ENCODE measurements around the gene DLGAP1.
"Not testable (repeated sequence)": the region's sequence is repeated elsewhere in the genome, so short reads cannot be mapped to it uniquely, and the experiment has no call there.

Gene DLGAP1

DNA sequence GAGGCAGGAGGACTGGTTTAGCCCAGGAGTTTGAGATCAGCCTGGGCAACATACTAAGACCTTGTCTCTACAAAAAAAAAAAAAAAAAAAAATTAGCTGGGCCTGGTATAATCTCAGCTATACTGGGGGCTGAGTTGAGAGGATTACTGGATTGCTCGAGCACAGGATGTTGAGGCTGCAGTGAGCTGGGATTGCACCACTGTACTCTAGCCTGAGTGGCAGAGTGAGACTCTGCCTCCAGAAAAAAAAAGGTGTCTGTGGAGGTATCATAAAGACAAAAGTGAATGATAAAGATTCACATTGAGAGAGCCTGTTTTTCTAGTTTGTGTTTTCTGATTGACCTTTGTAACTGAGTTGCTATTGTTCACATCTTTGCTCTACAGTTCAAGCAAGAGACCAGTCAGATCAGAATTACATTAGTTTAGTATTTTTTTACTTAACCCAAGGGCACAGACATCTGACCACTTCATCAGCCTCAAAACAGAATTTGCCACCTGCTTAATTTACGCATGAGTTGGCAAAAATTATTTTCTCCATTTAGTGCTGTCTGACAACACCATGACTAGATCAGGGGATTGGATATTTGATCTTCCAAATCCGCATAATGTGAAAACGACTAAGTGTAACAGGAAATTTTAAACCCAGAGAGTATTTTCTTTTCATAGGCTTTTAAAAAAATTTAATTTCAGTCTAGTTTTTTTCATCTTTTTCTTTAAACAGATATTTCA is 734.1 kb downstream of the DLGAP1 start:
- no peak for DNase-seq (ENCODE audit: low spot score)

DNA sequence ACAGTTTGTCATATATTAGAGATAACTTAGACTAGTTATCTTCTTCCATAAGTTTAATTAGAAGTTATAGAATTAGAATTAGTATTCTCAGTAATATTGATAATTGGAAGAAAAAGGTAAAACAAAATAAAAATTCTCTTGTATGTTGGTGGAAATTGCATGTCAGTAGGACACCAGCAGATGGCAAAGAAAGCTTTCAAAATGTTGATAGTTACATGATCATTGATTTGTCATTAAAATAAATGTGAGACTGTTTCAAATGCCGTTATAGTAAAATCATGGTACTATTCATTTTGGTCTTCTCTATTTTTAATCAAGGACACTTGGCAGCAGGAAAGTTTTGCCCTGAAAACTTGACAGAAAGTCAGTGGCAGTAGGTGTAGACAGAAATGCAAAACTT is 734.9 kb downstream of the DLGAP1 start:
- no peak for DNase-seq (ENCODE audit: low spot score)

DNA sequence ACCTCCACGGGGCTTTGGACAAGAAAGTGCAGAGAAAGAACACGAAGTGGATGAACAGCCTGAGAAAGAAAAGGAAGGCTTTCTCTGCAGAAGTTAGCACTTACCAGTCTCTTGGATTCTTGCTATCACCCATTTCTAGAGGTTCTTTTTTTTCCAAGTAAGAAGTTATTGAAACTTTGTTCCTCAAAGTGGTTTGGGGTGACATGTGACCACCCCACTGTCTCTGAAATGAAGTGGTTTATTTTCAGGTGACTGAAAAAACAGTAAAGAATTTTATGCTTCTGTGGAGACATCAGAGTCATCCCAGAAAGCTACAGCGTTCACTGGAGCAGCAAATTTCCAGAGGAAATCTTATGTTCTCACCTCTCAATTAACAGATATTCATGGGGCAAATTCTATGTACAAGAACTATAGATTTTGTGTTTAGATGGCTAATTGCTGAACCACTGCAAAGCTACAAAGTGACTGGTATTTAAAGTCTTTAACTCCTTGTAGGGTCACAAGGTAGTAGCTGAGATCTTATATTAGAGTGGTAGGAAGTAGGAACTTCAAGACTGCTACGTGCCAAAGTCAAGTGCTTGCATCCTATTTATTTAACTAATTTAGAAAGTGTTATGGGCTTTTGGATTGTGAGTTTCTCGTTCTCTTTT is 737.6 kb downstream of the DLGAP1 start:
- DNase-seq (ENCODE audit: low spot score), result no peak

DNA sequence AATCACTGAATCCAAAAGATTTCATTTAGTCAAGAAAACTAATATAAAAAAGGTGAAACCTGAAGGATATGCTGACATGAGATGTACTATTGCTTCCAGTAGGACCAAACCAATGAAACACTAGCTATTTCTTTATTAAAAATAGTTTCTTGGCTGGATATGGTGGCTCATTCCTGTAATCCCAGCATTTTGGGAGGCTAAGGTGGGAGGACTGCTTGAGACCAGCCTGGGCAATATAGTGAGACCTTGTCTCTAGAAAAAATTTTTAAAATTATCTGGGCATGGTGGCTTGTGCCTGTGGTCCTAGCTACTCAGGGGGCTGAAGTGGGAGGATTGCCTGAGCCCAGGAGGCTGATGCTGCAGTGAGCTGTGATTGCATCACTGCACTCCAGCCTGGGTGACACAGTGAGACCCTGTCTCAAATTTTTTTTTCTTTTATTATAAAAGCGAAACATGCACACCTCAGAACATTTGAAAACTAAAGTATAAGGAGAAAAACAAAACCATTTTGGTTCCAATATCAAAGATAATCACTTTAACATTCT is 738.9 kb downstream of the DLGAP1 start:
- DNase-seq (ENCODE audit: low spot score), result no peak

DNA sequence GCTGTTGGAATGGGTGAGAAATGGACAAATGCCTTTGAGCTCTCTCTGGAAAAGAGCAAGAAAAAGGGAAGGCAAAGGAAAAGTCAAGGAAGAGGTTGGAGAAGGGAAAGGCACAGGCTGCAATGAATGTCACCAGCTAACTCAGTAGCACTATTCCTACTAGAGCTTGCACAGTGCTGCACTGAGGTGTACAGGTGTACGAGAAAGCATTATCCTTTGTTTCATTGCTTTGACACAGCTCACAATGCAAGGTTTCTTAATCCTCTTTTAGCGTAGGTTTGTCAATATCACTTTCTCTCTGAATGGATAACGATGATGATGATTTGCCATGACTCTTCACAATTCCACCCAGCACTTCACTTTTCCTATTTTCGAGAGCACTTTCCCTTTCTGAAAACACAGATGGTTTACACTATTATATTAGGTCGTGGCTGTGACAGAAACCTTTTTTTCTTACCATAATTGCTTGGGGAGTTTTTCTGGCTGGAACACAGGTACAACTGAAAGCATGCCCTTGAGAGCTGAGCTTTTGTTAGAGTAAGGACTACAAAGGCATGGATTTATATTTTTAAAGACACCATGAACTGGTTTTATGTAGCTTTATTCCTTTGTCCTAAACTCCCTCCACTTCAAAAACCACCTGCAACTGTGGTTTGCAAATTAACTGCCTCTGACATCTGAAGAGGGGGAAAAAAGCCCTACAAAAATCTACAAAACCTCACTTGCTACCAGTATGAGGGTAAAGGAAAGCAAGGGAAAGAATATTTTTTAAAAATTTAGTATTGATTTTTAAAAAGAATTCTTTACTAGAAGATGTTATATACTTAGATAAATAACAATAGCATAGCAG is 739.7 kb downstream of the DLGAP1 start:
- no peak for DNase-seq (ENCODE audit: low spot score)

DNA sequence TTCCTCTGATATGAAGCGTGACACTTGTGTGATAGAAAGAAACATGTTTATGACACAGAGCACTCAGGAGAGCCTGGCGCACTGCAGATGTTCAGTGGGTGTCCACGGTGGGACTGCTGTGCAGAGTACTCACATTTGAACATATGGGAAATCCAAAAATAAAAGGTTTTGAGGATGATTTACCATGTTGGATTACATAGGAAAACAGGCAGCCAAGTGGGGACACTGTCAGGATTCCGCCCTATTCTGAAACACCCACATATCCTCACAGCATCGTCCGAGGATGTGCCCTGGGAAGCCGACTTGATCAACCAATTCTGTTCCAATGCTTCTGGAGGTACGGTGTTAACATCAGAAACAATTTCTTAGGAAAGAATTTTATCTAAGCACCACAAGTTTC is 741.4 kb downstream of the DLGAP1 start:
- no peak for DNase-seq (ENCODE audit: low spot score)

DNA sequence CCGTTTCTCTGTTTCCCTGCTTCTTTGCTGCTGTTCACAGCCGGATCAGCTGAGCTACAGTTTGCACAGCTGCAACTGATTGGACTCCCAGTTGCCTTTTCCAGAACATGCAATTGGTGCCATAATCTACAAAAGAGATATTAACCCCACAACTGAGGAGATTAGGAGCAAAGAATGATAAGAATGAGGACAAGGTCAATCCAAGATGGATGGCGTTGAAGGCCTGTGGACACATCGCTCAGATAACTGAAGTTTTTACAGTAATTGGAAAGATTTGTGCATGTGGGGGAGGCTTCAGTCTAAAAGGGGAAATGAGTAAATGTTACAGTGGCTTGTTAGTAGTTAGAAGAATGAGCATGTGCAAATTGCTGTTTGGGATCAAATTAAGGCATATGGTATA is 741.9 kb downstream of the DLGAP1 start:
- DNase-seq (ENCODE audit: low spot score), result no peak

DNA sequence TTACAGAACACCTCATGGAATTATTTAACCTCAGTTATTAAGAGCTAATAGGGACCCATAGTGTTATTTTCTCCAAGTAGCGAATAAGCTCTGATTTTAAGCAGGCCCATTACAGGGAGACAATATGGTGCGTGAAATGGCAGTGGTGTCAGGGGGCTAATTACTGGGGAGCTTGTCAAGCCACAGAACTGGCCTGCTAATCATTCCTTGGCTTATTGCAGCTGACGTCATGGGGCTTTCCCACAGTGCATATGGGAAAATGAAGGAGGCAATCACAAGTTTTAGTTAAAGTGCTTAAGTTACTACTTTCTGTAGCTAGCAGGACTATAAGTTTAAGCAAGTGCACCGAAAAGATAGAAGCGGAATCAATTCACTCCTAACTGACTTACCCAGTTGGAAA is 742.6 kb downstream of the DLGAP1 start:
- DNase-seq (ENCODE audit: low spot score), result no peak

DNA sequence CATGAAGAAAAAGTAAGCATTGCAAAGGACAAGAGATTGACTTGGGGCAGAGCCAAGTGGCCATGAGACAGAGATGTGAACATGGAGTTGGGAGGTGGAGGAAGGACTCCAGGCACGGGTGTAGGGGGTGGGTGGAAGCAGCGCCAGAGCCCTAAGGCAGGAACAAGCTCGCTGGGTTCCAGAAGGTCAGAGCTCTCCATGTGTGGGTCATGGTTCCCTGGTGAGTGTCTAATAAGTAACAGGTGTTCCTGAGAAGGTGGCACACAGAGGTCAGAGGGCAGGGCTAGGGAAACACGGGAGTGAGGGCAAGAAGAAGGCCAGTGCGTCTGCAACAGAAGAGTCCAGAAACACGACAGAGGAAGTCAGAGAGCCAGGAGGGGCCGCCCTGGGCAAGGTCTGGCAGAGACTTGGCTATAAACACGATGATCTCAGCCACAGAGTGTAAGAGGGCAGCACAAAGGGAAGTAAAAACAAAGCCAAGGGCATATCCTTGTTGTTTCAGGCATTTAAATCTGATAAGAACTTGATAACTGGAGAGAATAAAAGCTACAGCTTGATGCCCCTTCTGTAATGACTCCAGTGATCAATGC is 744.3 kb downstream of the DLGAP1 start:
- no peak for DNase-seq (ENCODE audit: low spot score)

DNA sequence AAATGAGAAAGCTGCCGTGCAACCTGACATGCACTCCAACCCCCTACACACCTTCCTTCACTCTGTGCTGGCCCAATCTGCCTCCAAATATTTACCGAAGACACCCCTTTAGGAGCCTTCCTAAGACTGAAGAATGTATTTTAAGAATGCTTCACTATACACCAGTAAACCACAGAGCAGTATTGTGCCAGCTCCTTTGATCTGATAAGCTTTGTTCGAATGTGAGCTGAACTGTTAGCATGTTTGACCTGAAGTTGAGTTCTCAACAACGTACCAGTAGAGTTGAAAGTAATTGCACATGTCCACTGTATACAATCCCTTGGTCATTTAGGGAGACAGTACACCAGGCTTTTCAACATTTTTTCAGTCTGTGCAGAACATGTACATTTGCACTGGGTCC is 745.9 kb downstream of the DLGAP1 start:
- DNase-seq (ENCODE audit: low spot score), result no peak

DNA sequence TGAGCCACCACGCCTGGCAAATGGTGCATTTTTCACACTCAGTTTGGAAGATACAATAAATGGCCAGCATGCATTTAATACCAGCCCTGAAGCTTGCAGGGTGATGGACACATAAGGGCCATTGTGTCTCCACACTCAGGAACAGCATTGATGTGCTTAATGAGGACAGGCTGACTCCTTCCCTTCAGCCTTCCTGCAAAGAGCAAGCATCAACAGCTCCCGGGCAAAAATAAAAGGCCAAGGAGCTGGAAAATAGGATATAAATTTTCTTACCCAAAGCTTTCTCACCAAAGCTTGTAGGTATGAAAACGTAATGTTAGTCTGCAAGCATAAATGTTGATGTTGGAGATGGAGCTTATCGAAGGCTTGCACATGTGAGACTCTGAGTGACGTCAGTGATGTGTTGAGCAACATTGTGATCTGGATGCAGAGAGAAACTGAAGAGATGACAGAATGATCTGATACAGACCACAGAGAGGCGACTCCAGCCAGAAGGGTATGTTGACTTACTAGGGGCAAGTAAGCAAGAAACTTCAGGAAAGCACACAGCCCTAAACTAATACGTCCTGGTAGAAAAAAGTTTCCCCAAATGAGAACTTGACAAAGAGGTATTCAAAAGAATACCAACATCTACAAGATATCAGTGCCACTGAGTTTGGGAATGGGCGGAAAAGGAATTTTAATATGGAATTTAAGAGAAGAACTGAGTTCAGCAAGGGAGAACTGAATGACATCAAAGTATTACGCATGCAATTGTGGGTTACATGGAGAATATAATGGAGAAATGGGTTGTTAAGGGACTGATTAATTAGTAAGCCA is 748.6 kb downstream of the DLGAP1 start:
- no peak for DNase-seq (ENCODE audit: low spot score)

DNA sequence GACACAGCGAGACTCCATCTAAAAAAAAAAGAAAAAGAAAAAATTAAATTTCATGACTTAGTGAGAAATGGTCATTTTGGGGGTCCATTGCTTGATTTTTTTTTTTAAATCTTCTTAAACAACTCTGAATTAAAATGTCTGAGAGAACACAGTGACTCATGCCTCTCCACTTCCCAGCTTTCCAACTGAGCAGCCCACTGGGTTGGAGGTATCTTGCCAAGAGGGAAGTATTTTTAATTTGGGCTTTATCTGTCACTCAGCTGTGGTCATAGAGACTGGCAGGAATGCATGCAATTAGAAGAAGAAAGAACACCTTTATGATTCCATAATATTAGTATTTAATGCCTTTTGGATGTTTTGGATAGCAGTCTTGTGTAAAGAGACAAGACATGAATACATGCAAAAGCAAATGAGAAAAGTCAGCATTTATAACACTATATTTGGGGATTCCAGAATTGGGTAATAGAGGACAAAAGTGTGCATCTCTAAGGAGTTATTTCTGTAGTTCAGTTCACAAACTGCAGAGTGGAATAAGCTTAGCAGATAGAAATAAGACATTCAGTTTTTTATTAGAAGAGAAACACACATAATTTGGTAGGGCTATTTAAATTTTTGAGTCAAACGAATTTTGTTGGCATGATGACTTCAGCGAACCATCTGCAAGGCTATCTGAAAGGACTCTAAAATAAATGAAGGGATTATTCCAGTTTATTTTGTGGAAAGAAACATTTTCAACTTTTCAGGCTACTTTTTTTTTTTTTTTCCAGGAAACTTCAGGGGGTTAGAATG is 750.4 kb downstream of the DLGAP1 start:
- no peak for DNase-seq (ENCODE audit: low spot score)

DNA sequence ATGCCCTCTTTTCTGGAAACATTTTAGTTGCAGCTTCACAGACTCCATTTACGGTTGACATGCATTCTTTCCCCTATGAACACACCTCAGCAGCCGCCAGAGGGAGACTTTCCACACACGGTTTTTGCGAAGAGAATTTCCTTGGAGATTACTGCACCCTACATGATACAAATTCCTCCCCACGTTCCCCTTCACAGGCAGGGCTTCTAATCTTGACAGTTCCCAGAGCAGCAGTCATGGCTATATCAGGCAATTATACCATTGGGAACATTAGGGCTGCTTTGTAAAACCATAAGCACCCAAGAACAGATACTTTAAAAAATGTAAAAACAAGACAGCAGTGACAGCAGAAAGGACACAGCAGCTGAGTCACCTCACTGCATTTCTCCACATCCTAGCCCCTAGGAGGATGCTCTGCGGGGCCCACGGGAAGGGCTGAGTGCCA is 751.4 kb downstream of the DLGAP1 start:
- peak; percentile 64 for DNase-seq (ENCODE audit: low spot score)

DNA sequence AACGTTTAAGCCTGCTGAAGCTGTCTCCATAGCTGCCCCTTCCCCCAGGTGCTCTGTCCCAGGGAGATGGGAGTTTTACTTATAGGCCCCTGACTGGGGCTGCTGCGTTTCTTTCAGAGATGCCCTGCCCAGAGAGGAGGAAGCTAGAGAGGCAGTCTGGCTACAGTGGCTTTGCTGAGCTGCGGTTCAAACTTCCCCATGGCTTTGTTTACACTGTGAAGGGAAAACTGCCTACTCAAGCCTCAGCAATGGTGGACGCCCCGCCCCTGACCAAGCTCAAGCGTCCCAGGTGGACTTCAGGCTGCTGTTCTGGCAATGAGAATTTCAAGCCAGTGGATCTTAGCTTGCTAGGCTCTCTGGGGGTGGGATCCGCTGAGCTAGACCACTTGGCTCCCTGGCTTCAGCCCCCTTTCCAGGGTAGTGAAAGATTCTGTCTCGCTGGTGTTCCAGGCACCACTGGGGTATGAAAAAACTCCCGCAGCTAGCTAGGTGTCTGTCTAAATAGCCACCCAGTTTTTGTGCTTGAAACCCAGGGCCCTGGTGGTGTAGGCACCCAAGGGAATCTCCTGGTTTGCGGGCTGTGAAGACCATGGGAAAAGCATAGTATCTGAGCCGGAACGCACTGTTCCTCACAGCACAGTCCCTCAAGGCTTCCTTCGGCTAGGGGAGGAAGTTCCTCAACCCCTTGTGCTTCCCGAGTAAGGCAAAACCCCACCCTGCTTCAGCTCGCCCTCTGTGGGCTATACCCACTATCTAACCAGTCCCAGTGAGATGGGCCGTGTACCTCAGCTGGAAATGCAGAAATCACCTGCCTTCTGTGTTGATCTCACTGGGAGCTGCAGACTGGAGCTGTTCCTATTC is 755.2 kb downstream of the DLGAP1 start:
- DNase-seq (ENCODE audit: low spot score), result not testable (repeated sequence)

DNA sequence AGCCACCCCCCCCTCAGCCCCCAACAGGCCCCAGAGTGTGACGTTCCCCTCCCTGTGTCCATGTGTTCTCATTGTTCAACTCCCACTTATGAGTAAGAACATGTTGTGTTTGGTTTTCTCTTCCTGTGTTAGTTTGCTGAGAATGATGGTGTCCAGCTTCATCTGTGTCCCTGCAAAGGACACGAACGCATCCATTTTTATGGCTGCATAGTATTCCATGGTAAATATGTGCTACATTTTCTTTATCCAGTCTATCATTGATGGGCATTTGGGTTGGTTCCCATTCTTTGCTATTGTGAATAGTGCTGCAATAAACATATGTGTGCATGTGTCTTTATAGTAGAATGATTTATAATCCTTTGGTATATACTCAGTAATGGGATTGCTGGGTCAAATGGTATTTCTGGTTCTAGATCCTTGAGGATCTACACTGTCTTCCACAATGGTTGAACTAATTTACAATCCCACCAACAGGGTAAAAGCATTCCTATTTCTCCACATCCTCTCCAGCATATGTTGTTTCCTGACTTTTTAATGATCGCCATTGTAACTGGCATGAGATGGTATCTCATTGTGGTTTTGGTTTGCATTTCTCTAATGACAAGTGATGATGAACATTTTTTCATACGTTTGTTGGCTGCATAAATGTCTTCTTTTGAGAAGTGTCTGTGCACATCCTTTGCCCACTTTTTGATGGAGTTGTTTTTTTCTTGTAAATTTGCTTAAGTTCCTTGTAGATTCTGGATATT is 760.9 kb downstream of the DLGAP1 start:
- DNase-seq (ENCODE audit: low spot score), result not testable (repeated sequence)

DNA sequence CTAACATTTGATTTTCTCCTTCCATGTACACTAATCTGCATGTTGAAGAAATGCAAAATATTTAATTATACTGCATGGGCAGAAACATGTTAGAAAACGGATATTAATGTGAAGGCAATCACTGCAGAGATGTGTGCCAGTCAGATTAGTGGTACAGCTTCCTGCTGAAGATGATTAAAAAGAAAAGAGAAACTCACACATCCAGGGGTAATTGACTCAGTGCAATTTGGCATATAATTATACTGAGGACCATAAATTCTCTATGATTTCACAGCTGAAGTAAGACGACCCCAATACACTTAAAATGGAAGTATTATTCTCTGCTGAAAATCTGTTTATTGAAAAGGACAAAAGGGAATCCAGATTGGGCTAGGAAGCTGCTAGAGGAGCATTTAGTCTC is 761.7 kb downstream of the DLGAP1 start:
- no peak for DNase-seq (ENCODE audit: low spot score)

DNA sequence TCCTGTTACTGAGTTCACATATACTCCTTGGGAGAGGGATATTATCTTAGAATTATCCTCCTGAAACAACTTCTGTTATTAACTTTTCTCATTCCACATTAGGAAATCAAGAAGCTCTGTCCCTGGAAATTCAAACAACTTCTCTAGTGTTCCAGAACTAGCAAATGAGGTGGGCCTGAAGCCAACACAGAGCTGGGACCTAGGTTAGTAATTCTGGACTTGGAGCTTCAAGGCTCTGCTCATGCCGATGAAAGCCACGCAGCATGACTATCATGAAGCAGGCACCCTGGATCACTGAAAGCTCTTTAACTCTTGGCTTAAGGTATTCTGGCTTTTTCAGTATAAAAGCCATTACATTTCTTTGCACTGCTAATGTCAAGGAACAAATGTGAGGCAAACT is 762.4 kb downstream of the DLGAP1 start:
- DNase-seq (ENCODE audit: low spot score), result no peak

DNA sequence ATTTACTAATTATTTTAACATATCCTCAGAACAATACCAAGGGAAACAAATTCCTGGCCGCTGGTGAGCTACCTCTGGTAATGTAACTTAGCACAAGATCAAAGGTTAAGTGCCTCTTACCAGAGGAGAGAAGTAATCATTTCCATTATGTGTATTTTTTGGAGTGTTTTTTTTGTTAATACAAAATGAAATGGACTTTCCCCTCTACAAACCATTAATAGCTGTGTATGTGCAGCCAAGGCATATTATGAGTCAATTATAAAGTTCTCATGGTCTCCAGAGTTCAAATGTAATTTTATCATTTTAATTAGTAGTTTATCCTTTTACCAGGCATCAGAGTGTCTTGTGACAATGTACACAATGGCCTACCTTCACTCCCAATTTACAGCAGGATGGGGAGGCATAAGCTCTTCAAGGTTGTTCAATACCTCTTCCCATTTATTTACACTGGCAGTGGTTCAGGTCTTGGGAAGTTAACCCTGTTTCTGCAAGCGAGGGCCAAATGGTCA is 762.9 kb downstream of the DLGAP1 start:
- no peak for DNase-seq (ENCODE audit: low spot score)

DNA sequence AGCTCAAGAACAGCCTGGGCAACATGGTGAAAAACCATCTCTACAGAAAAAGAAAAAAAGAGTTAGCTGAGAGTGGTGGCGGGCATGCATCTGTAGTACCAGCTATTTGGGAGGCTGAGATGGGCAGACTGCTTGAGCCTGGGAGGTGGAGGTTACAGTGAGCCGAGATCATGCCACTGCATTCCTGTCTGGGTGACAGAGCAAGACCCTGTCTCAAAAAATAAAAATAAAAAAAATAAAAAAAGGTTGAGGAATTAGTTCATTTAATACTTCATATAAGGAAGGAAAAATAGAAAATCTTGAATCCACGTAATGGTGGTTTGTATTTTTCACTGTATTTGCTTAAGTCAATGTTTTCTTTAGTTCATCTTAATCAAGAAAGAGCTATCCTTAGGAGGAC is 763.4 kb downstream of the DLGAP1 start:
- DNase-seq (ENCODE audit: low spot score), result no peak

Measured in HuH-7 (cell line).